AG04450 (cell line): ENCODE results near the gene GABPA. TPM values are rescaled to one million over a fixed set of nuclear protein-coding genes. Genes with fewer than 3 reads are reported as not detected.

Experiments used
- CTCF ChIA-PET: fragments of 300-600, 350-600 bp; formaldehyde crosslinking; extraction: SDS; loops from one replicate; lab custom pipeline; 2022; ENCODE audit warnings: antibody characterized with exemption, inconsistent platforms; lab: Charles Lee
- POLR2A ChIA-PET: fragments of 350-600 bp; formaldehyde crosslinking; extraction: SDS; loops from one replicate; lab custom pipeline; 2021; ENCODE audit warnings: antibody characterized with exemption, inconsistent platforms; lab: Yijun Ruan, JAX
- DNase-seq: peaks from one replicate; pipeline ENCODE4 v3.0.0-alpha.2; 2011; ENCODE audit warnings: low read depth, low spot score
- H3K27ac ChIP-seq: one replicate; pipeline ENCODE4 v1.5.1; 2012; ENCODE audit warnings: low read depth, low read length, control low read depth
- H3K27me3 ChIP-seq: one replicate; pipeline ENCODE4 v1.6.0; 2012; ENCODE audit warnings: low read length; ENCODE audit not compliant: control insufficient read depth, insufficient read depth
- H3K4me3 ChIP-seq: 2 replicates; pipeline ENCODE4 v1.5.1; 2011; ENCODE audit warnings: mild to moderate bottlenecking, low read depth, low read length, control low read depth
- H3K9me3 ChIP-seq: 2 replicates; pipeline ENCODE4 v1.5.1; 2012; ENCODE audit warnings: low read length; ENCODE audit not compliant: control insufficient read depth, insufficient read depth
- polyA plus RNA-seq: library from polyadenylated mRNA; depleted of rRNA; stranded (reverse); fragments of >200 nt; gene quantifications from 2 replicates; pipeline ENCODE4 v1.2.3, GENCODE V29; 2011; rRNA removed
- TF ChIP-seq, protein P1 (sequence below): IDR thresholded peaks from 2 replicates; pipeline ENCODE4 v1.5.1; 2011; ENCODE audit warnings: low read depth, low read length, control low read depth, inconsistent platforms

GABPA gene
- polyA plus RNA-seq, 1 experiment = 26.6 TPM

DNA sequence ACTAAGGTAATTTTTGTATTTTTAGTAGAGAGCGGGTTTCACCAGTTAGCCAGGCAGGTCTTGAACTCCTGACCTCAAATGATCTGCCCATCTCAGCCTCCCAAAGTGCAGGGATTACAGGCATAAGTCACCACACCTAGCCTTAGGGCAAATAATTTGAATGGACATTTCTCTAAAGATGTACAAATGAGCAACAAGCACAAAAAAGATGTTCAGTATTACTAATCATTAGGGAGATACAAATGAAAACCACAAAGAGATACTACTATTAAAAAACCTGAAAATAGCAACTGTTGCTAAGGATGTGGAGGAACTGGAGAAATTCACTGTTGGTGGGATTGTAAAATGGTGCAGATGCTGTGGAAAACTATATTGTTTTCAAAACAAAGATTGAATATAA lies 79.1 kb downstream of the GABPA start:
- Histone ChIP-seq H3K27ac (no peak overlapping the region), H3K27me3 (peaks cover 7% of the 10 kb centered on the region), H3K9me3 (no peaks in the 10 kb centered on the region), H3K4me3 (no peak overlapping the region)
- ChIA-PET POLR2A (no interaction called here), CTCF (interaction anchor here (1.4 kb wide), 1 partner anchor 12 kb away, joined by 3 read pairs; no protein-coding TSS in a partner anchor)
- DNase-seq = no peak
- TF ChIP-seq, protein P1, sequence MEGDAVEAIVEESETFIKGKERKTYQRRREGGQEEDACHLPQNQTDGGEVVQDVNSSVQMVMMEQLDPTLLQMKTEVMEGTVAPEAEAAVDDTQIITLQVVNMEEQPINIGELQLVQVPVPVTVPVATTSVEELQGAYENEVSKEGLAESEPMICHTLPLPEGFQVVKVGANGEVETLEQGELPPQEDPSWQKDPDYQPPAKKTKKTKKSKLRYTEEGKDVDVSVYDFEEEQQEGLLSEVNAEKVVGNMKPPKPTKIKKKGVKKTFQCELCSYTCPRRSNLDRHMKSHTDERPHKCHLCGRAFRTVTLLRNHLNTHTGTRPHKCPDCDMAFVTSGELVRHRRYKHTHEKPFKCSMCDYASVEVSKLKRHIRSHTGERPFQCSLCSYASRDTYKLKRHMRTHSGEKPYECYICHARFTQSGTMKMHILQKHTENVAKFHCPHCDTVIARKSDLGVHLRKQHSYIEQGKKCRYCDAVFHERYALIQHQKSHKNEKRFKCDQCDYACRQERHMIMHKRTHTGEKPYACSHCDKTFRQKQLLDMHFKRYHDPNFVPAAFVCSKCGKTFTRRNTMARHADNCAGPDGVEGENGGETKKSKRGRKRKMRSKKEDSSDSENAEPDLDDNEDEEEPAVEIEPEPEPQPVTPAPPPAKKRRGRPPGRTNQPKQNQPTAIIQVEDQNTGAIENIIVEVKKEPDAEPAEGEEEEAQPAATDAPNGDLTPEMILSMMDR = no peak

DNA sequence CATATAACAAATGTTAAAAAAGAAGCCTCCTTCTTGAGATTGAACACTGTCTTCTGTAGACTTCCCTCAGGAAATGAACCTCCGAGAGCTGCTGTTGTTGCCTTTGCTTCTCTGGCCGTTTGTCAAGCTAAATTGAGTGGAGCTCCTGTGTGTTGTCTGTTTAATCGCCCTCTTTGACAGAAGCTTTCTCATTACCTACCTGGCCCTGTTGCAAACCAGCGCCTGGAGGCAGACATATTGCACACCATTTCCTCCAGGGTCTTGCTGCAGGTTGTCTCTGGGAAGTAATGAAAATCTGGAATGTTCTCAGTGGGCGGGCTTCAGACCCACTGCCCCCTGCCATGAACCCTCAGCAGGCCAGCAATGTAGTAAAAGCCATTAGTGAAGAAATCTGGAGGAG lies 83.3 kb downstream of the GABPA start:
- TF ChIP-seq, protein P1 = no peak
- peaks cover 7% of the 10 kb centered on the region for H3K27me3 ChIP-seq
- ChIA-PET POLR2A (no interaction called here), CTCF (interaction anchor here (3.2 kb wide), 1 partner anchor 17 kb away, joined by 17 read pairs; no protein-coding TSS in a partner anchor)
- H3K9me3 ChIP-seq = no peaks in the 10 kb centered on the region
- no peak overlapping the region for H3K4me3 ChIP-seq
- no peak overlapping the region for H3K27ac ChIP-seq
- DNase-seq = no peak

DNA sequence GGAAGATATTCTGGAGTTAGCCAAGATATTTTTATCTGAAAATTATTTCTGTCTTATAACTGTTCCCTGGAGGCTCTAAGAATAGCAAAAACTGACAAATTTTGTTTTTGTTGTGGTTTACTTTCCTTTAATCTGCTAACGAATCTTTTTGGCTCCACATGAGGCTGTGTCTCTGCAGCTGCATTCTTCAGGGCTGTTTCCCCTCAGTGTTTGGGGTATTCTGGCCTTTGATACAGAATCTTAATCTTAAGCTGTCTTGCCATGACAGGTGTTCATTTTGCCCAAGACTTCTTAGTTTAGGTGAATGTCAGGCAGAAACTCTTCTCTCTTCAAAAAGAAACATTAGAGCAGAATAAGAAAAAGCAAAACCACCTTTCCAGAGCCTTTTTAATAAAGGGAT lies 83.8 kb downstream of the GABPA start:
- TF ChIP-seq, protein P1 = no peak
- CTCF ChIA-PET = interaction anchor here (3.2 kb wide), 1 partner anchor 18 kb away, joined by 17 read pairs; no protein-coding TSS in a partner anchor

More for the DNA sequence above, 83.8 kb downstream of the GABPA start:
- no peak overlapping the region for H3K27ac ChIP-seq
- H3K27me3 ChIP-seq = peaks cover 7% of the 10 kb centered on the region
- H3K4me3 ChIP-seq = no peak overlapping the region
- DNase-seq = no peak
- POLR2A ChIA-PET = no interaction called here
- no peaks in the 10 kb centered on the region for H3K9me3 ChIP-seq

Other genes starting within 250 kb of the GABPA start
- gene MRPL39, start 127.5 kb upstream of the GABPA start, polyA plus RNA-seq = 22.8 and 37.0 TPM in 2 replicates
- 5.7 and 7.2 TPM in 2 replicates for gene JAM2, start 95.7 kb upstream of the GABPA start, polyA plus RNA-seq
- gene ATP5PF, start 68 bp upstream of the GABPA start, polyA plus RNA-seq = 142 and 222 TPM in 2 replicates